GM12878 (cell line): ENCODE data around the gene CIB4. TPM values are rescaled to one million over a fixed set of nuclear protein-coding genes. Genes with fewer than 3 reads are reported as not detected.

Experiments used
- ATAC-seq: fragments of 200-7000 bp; cut with Tn5 transposase; 3 replicates; pipeline ENCODE4 v1.9.1; 2020; ENCODE audit warnings: mild to moderate bottlenecking, moderate library complexity
- BruUV-seq: library from RNA; stranded (reverse); fragments of 400-500 nt; replicated peaks from 2 replicates; lab custom pipeline; 2021; lab: Mats Ljungman, UMichigan
- CTCF ChIA-PET: fragments of 300-600 bp; sonication (Branson Sonifier 250); formaldehyde crosslinking; extraction: SDS; loops from one replicate; lab custom pipeline; 2021; ENCODE audit warnings: inconsistent platforms; lab: Yijun Ruan, JAX
- POLR2A ChIA-PET: fragments of 350-600 bp; formaldehyde crosslinking; extraction: SDS; loops from one replicate; lab custom pipeline; 2021; ENCODE audit warnings: inconsistent platforms; lab: Charles Lee
- RAD21 ChIA-PET: fragments of 300-600 bp; sonication (Branson Sonifier 250); formaldehyde crosslinking; loops from one replicate; lab custom pipeline; 2023; ENCODE audit warnings: antibody characterized with exemption; ENCODE audit not compliant: unreplicated experiment; lab: Charles Lee
- SMC1A ChIA-PET: fragments of 300-600 bp; sonication (Branson Sonifier 250); formaldehyde crosslinking; loops from one replicate; lab custom pipeline; 2023; ENCODE audit not compliant: unreplicated experiment, uncharacterized antibody; lab: Charles Lee
- DNase-seq: peaks from one replicate; pipeline ENCODE4 v3.0.0-alpha.2; 2011; ENCODE audit warnings: low read depth, low spot score
- FAIRE-seq: peaks from 3 replicates; lab custom pipeline; 2011; peaks lifted over from hg19 to GRCh38; lab: Jason Lieb, UNC
- H2AFZ ChIP-seq: 2 replicates; pipeline ENCODE4 v1.6.0; 2011; ENCODE audit warnings: low read depth, low read length, control low read depth; ENCODE audit not compliant: control insufficient read depth
- H3K27ac ChIP-seq: 2 replicates; pipeline ENCODE4 v1.5.1; 2011; ENCODE audit warnings: control low read depth; ENCODE audit not compliant: control insufficient read depth, insufficient read depth
- H3K27me3 ChIP-seq, 2 experiments: replicated peaks in 1 of 2; 2 replicates each; pipeline versions ENCODE4 v1.6.0 to v1.6.1; 2011; ENCODE audit warnings: low read length in 1 of 2; ENCODE audit not compliant: control insufficient read depth in 2 of 2, insufficient read depth in 2 of 2
- H3K36me3 ChIP-seq, 2 experiments: 2 replicates each; pipeline ENCODE4 v1.5.1; 2011; ENCODE audit warnings: low read length in 1 of 2; ENCODE audit not compliant: control insufficient read depth in 2 of 2, insufficient read depth in 2 of 2
- H3K4me1 ChIP-seq: 2 replicates; pipeline ENCODE4 v1.6.1; 2011; ENCODE audit warnings: mild to moderate bottlenecking, low read length, moderate library complexity, mixed read lengths; ENCODE audit not compliant: control insufficient read depth, insufficient read depth
- H3K4me2 ChIP-seq: 2 replicates; pipeline ENCODE4 v1.6.0; 2011; ENCODE audit warnings: control low read depth; ENCODE audit not compliant: control insufficient read depth, insufficient read depth
- H3K4me3 ChIP-seq: fragments of 200-600 bp; sonication (generic); 2 replicates; pipeline ENCODE4 v1.5.1; 2016
- H3K79me2 ChIP-seq: 2 replicates; pipeline ENCODE4 v1.6.0; 2011; ENCODE audit warnings: low read length; ENCODE audit not compliant: control insufficient read depth, insufficient read depth
- H3K9ac ChIP-seq: 2 replicates; pipeline ENCODE4 v1.8.0; 2011; ENCODE audit warnings: low read length, control low read depth, mixed read lengths; ENCODE audit not compliant: control insufficient read depth, insufficient read depth
- H3K9me3 ChIP-seq: replicated peaks from 3 replicates; pipeline ENCODE4 v1.5.1; 2011; ENCODE audit warnings: mild to moderate bottlenecking, low read length; ENCODE audit not compliant: control insufficient read depth, insufficient read depth
- H4K20me1 ChIP-seq: 2 replicates; pipeline ENCODE4 v1.6.0; 2011; ENCODE audit not compliant: control insufficient read depth, insufficient read depth
- ASH2L ChIP-seq: fragments of 300-600, 200-600 bp; sonication (generic); IDR thresholded peaks from 2 replicates; pipeline ENCODE4 v1.6.1; 2017; ENCODE audit warnings: low read depth, mild to moderate bottlenecking, borderline replicate concordance
- CBFB ChIP-seq: IDR thresholded peaks from 2 replicates; pipeline ENCODE4 v1.6.1; 2016; ENCODE audit warnings: antibody characterized with exemption, low read depth
- E2F4 ChIP-seq: IDR thresholded peaks from 2 replicates; pipeline ENCODE4 v1.6.1; 2012; ENCODE audit warnings: low read depth, low read length, improper control_type of control experiment
- SP1 ChIP-seq: IDR thresholded peaks from one replicate; pipeline ENCODE4 v1.6.1; 2011; ENCODE audit warnings: low read depth, low read length
- WGBS: methylation state at CpG from one replicate; pipeline ENCODE4 v1.1.6; 2016; ENCODE audit warnings: low lambda C conversion rate; ENCODE audit not compliant: insufficient replicate concordance, insufficient coverage; ENCODE audit errors: missing lambda C conversion rate; 5-methylcytosine and 5-hydroxymethylcytosine counted together
- in situ Hi-C: fragments of 300-500 bp; cut with MboI; formaldehyde crosslinking; loops from 9 replicates; pipeline ENCODE4 v1.14.3; 2018; ENCODE audit warnings: mixed read lengths
- intact Hi-C: fragments of 100-400 bp; cut with micrococcal nuclease; formaldehyde crosslinking; loops from one replicate; pipeline ENCODE4 v1.14.2; 2022; ENCODE audit not compliant: unreplicated experiment
- polyA plus RNA-seq, 11 experiments: library from polyadenylated mRNA; depleted of rRNA in 4 of 11; unstranded in 6 of 11; stranded (reverse) in 5 of 11; fragments of >200 nt; fragmentation: Nextera tagmentation in 4 of 11; fragmentation: Illumina TruSeq in 1 of 11; extraction: Ambion mirVana in 4 of 11; extraction: Trizol in 1 of 11; gene quantifications; 1 replicate in 1 of 11; 2 replicates in 10 of 11; pipeline versions ENCODE4 v1.2.1 to v1.2.3, GENCODE V29; 2011 to 2016; ENCODE audit warnings: inconsistent platforms in 2 of 11, missing spikeins in 2 of 11, low read depth in 1 of 11
- total RNA-seq, 4 experiments: library from RNA; depleted of rRNA in 3 of 4; stranded (reverse); fragments of >200 nt in 3 of 4; fragmentation: Illumina TruSeq in 1 of 4; extraction: Trizol in 1 of 4; gene quantifications; 2 replicates each; pipeline versions ENCODE4 v1.2.1 to v1.2.3, GENCODE V29; 2013 to 2021

CIB4 gene
- total and polyA plus RNA-seq, 10 of the 15 experiments (the other 5 are each of a cell fraction or from before 2014, with no cell fraction given), result not detected

- H3K79me2 ChIP-seq, result no peaks in the 10 kb centered on the region
- ChIA-PET RAD21 (no interaction called here), POLR2A (no interaction called here), SMC1A (no interaction called here), CTCF (no interaction called here)
- no peak overlapping the region for H3K9ac ChIP-seq
- DNase-seq (no peak), FAIRE-seq (no peak), ATAC-seq (no peak)
- H3K4me3 ChIP-seq, result no peak overlapping the region
- H2AFZ ChIP-seq, result no peak overlapping the region
- no peaks in the 10 kb centered on the region for H3K36me3 ChIP-seq
- no peak overlapping the region for H3K4me2 ChIP-seq
- H3K27ac ChIP-seq, result no peak overlapping the region
- no TSS peak for BruUV-seq
- 10% methylated on average over 11 of the region's 13 CpGs for WGBS
- no peaks in the 10 kb centered on the region for H3K4me1 ChIP-seq
- no peaks in the 10 kb centered on the region; the same call in 2 of the 3 replicates for H3K9me3 ChIP-seq
- in situ Hi-C loops, result no loop called here
- H4K20me1 ChIP-seq, result no peaks in the 10 kb centered on the region
- peaks cover 0 to 3% of the 10 kb centered on the region in 2 experiments; a peak in 1 of 4 replicates for H3K27me3 ChIP-seq
- intact Hi-C loops, result no loop called here
- TF ChIP-seq E2F4 (no peak), ASH2L (no peak), CBFB (no peak), SP1 (no peak)
Observed at GRCh38 chr2:26653207-26654060, 12.3 kb upstream of the CIB4 start.
